Cardiac fibroblast (primary cell): Measurements from ENCODE around the gene DLX3.

Experiments used
- DNase-seq, 2 donors: peaks; one replicate each; pipeline versions ENCODE4 v3.0.0 to v3.0.0-alpha.2; 2010; ENCODE audit warnings: low read depth in 2 of 2
- H3K4me3 ChIP-seq, 2 donors: replicated peaks in 1 of 2; 1 replicate in 1 of 2; 2 replicates in 1 of 2; pipeline ENCODE4 v1.5.1; 2011; ENCODE audit warnings: low read depth in 2 of 2, low read length in 2 of 2, mild to moderate bottlenecking in 2 of 2, moderate library complexity in 1 of 2
- CTCF ChIP-seq: IDR thresholded peaks from one replicate; pipeline ENCODE4 v1.5.1; 2011; ENCODE audit warnings: low read depth, mild to moderate bottlenecking, low read length, inconsistent platforms

The DLX3 gene

GRCh38 chr17:49980703-49981197 lies 14.3 kb downstream of the DLX3 start:
- no peak for TF ChIP-seq CTCF
- H3K4me3 ChIP-seq = no peak overlapping the region
- DNase-seq = no peak

DNA sequence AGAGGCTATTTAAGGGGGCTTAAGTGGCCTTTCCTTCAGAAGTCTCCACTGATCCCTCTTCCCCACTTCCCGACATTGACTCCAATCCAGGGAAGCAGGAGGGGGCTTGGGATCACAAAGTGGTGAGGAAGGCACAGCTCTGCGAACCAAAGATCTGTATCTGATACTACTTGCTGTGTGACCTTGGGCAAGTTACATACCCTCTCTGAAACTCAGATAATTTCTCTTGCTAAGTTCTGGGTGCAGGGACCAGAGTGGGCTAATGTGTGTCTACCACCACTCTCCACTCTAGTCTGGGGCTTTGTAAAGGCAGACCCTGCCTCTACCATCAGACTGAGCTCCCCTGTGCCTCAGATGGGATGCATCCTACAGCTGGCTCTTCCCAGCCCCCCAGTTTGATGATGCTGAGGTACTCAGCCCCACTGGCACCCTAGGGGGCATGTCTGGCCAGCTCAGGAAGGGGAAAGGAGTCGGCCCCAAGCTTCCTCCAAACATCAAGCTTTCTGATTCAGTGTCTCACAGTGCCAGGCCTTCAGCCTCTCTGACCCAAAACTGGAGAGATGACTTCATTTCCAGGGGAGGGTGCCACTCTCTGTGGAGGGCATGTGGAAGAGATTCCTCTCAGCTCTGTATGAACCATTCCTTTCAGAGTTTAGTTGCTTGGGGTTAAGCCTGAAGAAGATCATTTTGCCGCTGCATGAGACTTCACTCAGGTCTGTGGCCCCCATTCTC lies 15.1 kb downstream of the DLX3 start:
- H3K4me3 ChIP-seq = no peak overlapping the region
- DNase-seq = no peak
- TF ChIP-seq CTCF = no peak

DNA sequence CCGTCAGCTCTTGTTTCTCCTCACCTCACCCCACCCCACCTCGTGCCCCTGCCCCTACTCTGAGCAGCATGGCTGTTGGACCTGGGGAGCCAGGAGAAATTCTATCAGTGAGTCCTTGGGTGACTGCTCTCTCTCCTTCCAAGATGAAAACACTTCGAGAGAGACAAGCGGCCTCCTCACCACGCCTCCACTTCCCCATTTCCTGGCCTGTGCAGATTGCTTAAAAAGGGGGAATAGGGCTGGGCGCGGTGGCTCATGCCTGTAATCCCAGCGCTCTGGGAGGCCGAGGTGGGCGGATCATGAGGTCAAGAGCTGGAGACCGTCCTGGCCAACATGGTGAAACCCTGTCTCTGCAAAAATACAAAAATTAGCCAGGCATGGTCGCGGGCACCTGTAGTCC lies 16.5 kb downstream of the DLX3 start:
- no peak for DNase-seq
- H3K4me3 ChIP-seq = no peak overlapping the region
- no peak for TF ChIP-seq CTCF

GRCh38 chr17:49977463-49978389 lies 17.3 kb downstream of the DLX3 start:
- no peak for TF ChIP-seq CTCF
- H3K4me3 ChIP-seq = no peak overlapping the region
- no peak for DNase-seq

DNA sequence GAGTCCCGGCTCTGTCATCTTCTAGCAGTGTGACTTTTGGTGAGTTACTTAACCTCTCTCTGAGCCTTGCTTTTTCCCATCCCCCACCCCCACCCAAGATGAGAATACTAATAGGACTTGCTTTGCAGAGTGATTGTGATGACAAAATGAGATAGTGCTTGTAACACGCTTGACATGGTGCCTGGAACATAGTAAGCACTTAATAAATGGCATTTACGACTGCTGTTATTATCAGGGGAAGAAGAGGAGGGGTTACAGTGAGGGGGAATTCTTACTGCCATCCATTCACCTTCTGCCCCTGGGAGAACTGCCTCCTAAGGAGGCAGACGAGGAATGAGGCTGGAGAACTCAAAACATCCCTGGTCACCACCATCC lies 18.2 kb downstream of the DLX3 start:
- no peak overlapping the region for H3K4me3 ChIP-seq
- TF ChIP-seq CTCF = no peak
- no peak for DNase-seq

DNA sequence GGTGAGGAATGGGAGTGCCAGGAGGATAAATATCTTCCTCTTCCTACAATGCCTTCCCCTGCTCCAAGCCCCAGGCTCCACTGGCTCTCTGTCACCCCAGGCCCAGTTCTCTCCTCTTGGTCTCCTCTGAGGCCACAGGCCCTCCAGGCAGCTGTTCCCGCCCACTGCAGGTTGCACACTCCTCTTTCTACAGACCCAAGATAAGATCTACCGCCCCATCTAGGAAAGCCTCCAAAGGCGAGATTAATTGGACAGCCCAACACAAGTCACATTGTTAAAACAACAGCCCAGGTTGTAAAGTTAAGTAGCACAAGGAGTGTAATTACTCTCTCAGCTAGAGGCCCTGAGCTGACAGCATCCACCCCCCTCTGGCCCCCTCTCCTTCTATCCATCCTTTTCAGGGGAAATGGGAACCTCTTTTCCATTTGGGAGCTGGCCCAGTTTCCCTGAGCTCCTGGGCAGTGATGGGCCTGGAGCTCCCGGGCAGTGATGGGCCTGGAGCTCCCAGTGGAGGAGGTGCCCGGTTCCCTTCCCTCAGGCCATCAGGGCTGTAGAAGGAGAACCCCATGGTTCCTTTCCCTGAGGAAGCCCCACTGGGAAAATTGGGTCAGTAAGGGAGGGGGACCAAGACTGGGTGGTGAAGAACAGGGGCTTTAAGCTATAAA lies 18.7 kb downstream of the DLX3 start:
- no peak overlapping the region for H3K4me3 ChIP-seq
- DNase-seq = no peak
- no peak for TF ChIP-seq CTCF
